ENCODE data around the gene KLHDC8A.

The KLHDC8A gene

DNA sequence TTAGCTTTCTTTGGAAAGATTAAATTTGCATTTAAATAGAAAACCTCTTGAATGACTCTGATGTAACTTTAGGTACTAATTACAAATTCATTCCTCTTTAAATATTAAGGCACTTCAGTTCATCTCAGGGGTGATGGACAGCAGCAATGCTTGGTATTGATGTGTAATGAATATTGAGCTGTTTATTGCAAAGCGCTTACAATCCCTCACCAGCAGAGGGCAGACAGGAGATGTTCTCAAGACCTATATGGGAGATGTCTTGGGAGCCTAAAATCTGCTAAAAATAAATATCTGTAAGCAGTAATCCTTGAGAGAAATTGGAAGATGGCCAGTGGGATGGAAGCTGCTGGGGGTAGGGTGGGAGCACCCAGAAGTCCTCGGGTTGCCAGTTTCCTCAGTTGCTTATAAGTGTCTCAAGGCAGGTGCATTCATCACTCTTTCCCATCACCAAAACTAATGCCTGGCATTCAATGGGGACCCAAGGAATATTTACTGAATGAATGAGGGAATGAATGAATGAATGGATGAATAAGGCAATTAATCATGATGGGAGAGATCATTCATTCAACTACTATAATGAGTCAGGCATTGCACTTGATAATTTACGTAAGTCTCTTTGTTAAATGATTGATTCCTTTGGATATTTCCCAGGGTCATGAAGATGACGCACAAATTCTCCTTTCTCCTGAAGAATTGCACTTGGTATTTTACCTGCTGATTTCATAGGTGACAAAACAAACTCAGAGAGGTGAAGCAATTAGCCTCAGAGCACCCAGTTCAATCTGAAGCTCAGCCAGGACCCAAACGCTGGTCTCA lies 2.3 kb downstream of the KLHDC8A start:
- no peak overlapping the region for H3K9ac ChIP-seq (ENCODE audit: low read length in 2 of 2)
- no peaks in the 10 kb centered on the region for H3K36me3 ChIP-seq (ENCODE audit: control insufficient read depth in 2 of 2, insufficient read depth in 2 of 2, low read length in 2 of 2)
- no peak overlapping the region for H3K27ac ChIP-seq (ENCODE audit: low read length)
- no peak overlapping the region for H3K4me3 ChIP-seq (ENCODE audit: low read length in 2 of 2)
- H3K27me3 ChIP-seq (ENCODE audit: control insufficient read depth in 1 of 2, insufficient read depth in 2 of 2, low read length in 2 of 2): peaks cover 0 to 5% of the 10 kb centered on the region in 2 donors
- no peaks in the 10 kb centered on the region for H3K9me3 ChIP-seq (ENCODE audit: control insufficient read depth in 2 of 2, low read length in 2 of 2)
- H3K4me1 ChIP-seq (ENCODE audit: control insufficient read depth, insufficient read depth, low read length): no peaks in the 10 kb centered on the region

DNA sequence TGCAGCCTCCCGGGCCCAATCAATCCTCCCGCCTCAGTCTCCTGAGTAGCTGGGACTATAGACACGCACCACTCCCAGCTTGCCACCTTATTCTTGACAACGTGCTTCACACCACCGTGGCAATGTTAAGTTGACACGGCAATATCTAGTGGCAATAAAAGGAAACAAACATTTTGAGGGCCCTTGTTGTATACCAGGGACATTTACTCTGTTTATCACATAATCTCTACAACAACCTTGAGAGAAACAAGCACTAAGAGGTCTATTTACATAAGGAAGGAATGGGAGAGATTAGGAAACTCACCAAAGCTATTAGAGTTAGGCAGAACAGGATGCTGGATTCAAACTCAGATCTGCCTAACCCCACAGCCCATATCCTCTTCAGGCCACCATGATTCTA lies 3.1 kb downstream of the KLHDC8A start:
- no peak overlapping the region for H3K4me3 ChIP-seq (ENCODE audit: low read length in 2 of 2)
- no peak overlapping the region for H3K9ac ChIP-seq (ENCODE audit: low read length in 2 of 2)
- H3K9me3 ChIP-seq (ENCODE audit: control insufficient read depth in 2 of 2, low read length in 2 of 2): no peaks in the 10 kb centered on the region
- no peak overlapping the region for H3K27ac ChIP-seq (ENCODE audit: low read length)
- H3K36me3 ChIP-seq (ENCODE audit: control insufficient read depth in 2 of 2, insufficient read depth in 2 of 2, low read length in 2 of 2): no peaks in the 10 kb centered on the region
- peaks cover 0 to 8% of the 10 kb centered on the region in 2 donors for H3K27me3 ChIP-seq (ENCODE audit: control insufficient read depth in 1 of 2, insufficient read depth in 2 of 2, low read length in 2 of 2)
- no peaks in the 10 kb centered on the region for H3K4me1 ChIP-seq (ENCODE audit: control insufficient read depth, insufficient read depth, low read length)

DNA sequence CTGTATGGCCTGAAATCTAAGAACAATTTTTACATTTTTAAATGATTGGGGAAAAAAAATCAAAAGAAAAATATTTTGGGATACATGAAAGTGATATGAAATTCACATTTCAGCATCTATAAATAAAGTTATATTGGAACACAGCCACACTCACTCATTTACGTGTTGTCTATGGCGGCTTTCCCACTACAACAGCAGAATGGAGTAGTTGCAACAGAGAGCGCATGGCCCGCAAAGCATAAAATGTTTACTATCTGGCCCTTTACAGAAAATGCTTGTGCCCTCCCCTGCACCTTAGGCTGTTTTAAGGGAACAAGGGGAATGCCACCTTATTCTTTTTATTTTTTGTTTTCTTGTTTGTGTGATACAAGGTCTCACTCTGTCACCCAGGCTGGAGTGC lies 3.5 kb downstream of the KLHDC8A start:
- Histone ChIP-seq H3K9ac (ENCODE audit: low read length in 2 of 2) (no peak overlapping the region), H3K4me3 (ENCODE audit: low read length in 2 of 2) (no peak overlapping the region), H3K36me3 (ENCODE audit: control insufficient read depth in 2 of 2, insufficient read depth in 2 of 2, low read length in 2 of 2) (no peaks in the 10 kb centered on the region), H3K9me3 (ENCODE audit: control insufficient read depth in 2 of 2, low read length in 2 of 2) (no peaks in the 10 kb centered on the region), H3K4me1 (ENCODE audit: control insufficient read depth, insufficient read depth, low read length) (no peaks in the 10 kb centered on the region), H3K27ac (ENCODE audit: low read length) (no peak overlapping the region), H3K27me3 (ENCODE audit: control insufficient read depth in 1 of 2, insufficient read depth in 2 of 2, low read length in 2 of 2) (peaks cover 0 to 8% of the 10 kb centered on the region in 2 donors)

DNA sequence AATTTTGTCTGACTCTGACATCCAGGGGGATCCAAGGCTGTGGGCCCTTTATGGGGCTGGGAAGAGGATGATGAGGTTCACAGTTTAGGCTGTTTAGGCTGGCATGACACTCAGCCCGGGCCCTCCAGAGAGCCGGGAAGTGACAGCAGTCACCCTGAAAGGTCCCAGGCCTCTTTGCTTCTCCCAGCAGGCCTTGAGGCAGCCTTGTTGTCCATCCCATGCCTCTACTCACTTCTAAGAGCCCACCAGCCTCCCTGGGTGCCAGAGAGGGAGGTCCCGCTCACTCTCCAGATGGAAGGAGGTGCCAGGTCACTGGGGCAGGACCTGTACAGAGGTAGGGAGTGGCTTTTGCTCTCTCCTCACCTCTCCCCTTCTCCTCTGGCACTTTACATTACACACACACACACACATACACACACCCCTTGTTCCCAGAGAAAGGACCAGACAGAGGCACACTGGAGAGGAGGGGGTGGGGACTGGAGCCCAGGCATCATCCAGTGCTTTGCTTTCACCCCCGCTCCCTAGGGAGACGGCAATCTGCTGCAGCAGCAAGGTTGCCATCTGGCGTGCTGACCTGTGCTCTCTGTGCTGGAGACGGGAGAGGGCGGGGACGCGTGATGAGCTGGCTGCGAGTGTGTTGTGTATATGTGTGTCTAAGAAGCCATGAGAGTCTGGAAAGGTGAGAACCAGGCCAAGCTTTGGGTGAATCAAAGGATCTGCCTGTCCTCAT lies 4.6 kb downstream of the KLHDC8A start:
- H3K4me3 ChIP-seq (ENCODE audit: low read length in 2 of 2): no peak overlapping the region
- no peaks in the 10 kb centered on the region for H3K36me3 ChIP-seq (ENCODE audit: control insufficient read depth in 2 of 2, insufficient read depth in 2 of 2, low read length in 2 of 2)
- no peaks in the 10 kb centered on the region for H3K9me3 ChIP-seq (ENCODE audit: control insufficient read depth in 2 of 2, low read length in 2 of 2)
- H3K27me3 ChIP-seq (ENCODE audit: control insufficient read depth in 1 of 2, insufficient read depth in 2 of 2, low read length in 2 of 2): peaks cover 4 to 8% of the 10 kb centered on the region in 2 donors
- H3K4me1 ChIP-seq (ENCODE audit: control insufficient read depth, insufficient read depth, low read length): no peaks in the 10 kb centered on the region
- no peak overlapping the region for H3K27ac ChIP-seq (ENCODE audit: low read length)
- H3K9ac ChIP-seq (ENCODE audit: low read length in 2 of 2): no peak overlapping the region

DNA sequence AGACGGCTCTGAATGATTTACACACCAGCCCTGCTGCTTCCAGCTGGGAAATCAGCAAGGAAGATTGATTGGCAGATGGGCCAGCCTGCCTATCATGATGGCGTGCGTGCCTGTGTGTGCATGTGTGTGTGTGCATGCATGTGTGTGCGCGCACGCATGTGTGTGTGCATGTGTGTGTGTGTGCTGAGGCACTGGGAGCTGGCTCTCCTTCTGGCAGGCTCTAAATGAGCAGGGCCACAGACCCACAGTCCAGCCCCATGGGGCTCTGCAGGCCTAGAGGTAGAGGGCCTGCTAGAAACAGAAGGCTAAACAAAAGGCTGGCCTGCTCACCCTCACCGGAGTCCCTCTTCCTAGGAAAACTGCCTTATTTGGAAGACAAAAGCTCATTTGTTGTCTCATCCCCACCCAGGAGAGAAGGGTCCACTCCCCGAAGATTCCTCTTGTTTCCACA lies 6.0 kb downstream of the KLHDC8A start:
- H3K4me1 ChIP-seq (ENCODE audit: control insufficient read depth, insufficient read depth, low read length): no peaks in the 10 kb centered on the region
- no peak overlapping the region for H3K9ac ChIP-seq (ENCODE audit: low read length in 2 of 2)
- H3K27ac ChIP-seq (ENCODE audit: low read length): no peak overlapping the region
- H3K36me3 ChIP-seq (ENCODE audit: control insufficient read depth in 2 of 2, insufficient read depth in 2 of 2, low read length in 2 of 2): no peaks in the 10 kb centered on the region
- H3K27me3 ChIP-seq (ENCODE audit: control insufficient read depth in 1 of 2, insufficient read depth in 2 of 2, low read length in 2 of 2): peaks cover 10 to 13% of the 10 kb centered on the region in 2 donors
- H3K4me3 ChIP-seq (ENCODE audit: low read length in 2 of 2): no peak overlapping the region
- H3K9me3 ChIP-seq (ENCODE audit: control insufficient read depth in 2 of 2, low read length in 2 of 2): no peaks in the 10 kb centered on the region

DNA sequence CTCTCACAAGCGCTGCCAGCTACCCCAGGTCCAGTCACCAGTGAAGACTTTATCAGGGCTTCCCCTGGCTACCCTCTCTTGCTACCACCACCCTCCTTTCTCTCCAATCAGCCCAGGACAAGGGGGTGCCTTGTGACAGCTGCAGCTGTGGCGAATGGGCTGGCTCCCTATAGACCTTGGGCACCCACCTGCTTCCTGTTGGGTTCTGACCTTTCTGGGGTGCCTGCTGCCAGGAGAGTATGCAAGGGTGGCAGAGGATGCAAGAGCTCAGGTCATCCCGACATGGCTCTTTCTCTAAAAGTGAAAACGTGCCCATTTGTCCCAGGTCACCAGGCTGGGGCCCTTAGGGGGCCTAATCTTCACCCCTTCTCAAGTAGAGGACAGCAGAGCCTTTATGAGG lies 6.6 kb downstream of the KLHDC8A start:
- Histone ChIP-seq H3K27me3 (ENCODE audit: control insufficient read depth in 1 of 2, insufficient read depth in 2 of 2, low read length in 2 of 2) (peaks cover 13 to 16% of the 10 kb centered on the region in 2 donors), H3K9me3 (ENCODE audit: control insufficient read depth in 2 of 2, low read length in 2 of 2) (no peaks in the 10 kb centered on the region), H3K9ac (ENCODE audit: low read length in 2 of 2) (no peak overlapping the region), H3K36me3 (ENCODE audit: control insufficient read depth in 2 of 2, insufficient read depth in 2 of 2, low read length in 2 of 2) (no peaks in the 10 kb centered on the region), H3K4me3 (ENCODE audit: low read length in 2 of 2) (no peak overlapping the region), H3K27ac (ENCODE audit: low read length) (no peak overlapping the region), H3K4me1 (ENCODE audit: control insufficient read depth, insufficient read depth, low read length) (no peaks in the 10 kb centered on the region)

- H3K27me3 ChIP-seq (ENCODE audit: control insufficient read depth in 1 of 2, insufficient read depth in 2 of 2, low read length in 2 of 2): peaks cover 25 to 27% of the 10 kb centered on the region in 2 donors
- no peaks in the 10 kb centered on the region for H3K9me3 ChIP-seq (ENCODE audit: control insufficient read depth in 2 of 2, low read length in 2 of 2)
- no peak overlapping the region for H3K4me3 ChIP-seq (ENCODE audit: low read length in 2 of 2)
- peaks cover 7% of the 10 kb centered on the region for H3K4me1 ChIP-seq (ENCODE audit: control insufficient read depth, insufficient read depth, low read length)
- H3K9ac ChIP-seq (ENCODE audit: low read length in 2 of 2): no peak overlapping the region
- no peaks in the 10 kb centered on the region for H3K36me3 ChIP-seq (ENCODE audit: control insufficient read depth in 2 of 2, insufficient read depth in 2 of 2, low read length in 2 of 2)
- no peak overlapping the region for H3K27ac ChIP-seq (ENCODE audit: low read length)
Measured at GRCh38 chr1:205348554-205349487, 7.9 kb downstream of the KLHDC8A start.

- Histone ChIP-seq H3K4me3 (ENCODE audit: low read length in 2 of 2) (no peak overlapping the region), H3K9ac (ENCODE audit: low read length in 2 of 2) (no peak overlapping the region), H3K4me1 (ENCODE audit: control insufficient read depth, insufficient read depth, low read length) (peaks cover 14% of the 10 kb centered on the region), H3K27me3 (ENCODE audit: control insufficient read depth in 1 of 2, insufficient read depth in 2 of 2, low read length in 2 of 2) (peaks cover 36 to 40% of the 10 kb centered on the region in 2 donors), H3K9me3 (ENCODE audit: control insufficient read depth in 2 of 2, low read length in 2 of 2) (no peaks in the 10 kb centered on the region), H3K36me3 (ENCODE audit: control insufficient read depth in 2 of 2, insufficient read depth in 2 of 2, low read length in 2 of 2) (no peaks in the 10 kb centered on the region), H3K27ac (ENCODE audit: low read length) (no peak overlapping the region)
Measured at GRCh38 chr1:205346956-205347574, 9.7 kb downstream of the KLHDC8A start.

- peaks cover 37 to 40% of the 10 kb centered on the region in 2 donors for H3K27me3 ChIP-seq (ENCODE audit: control insufficient read depth in 1 of 2, insufficient read depth in 2 of 2, low read length in 2 of 2)
Measured at GRCh38 chr1:205345761-205346160, 11.0 kb downstream of the KLHDC8A start.

More at GRCh38 chr1:205345761-205346160, 11.0 kb downstream of the KLHDC8A start:
- Histone ChIP-seq H3K4me1 (ENCODE audit: control insufficient read depth, insufficient read depth, low read length) (peaks cover 14% of the 10 kb centered on the region), H3K9me3 (ENCODE audit: control insufficient read depth in 2 of 2, low read length in 2 of 2) (no peaks in the 10 kb centered on the region), H3K4me3 (ENCODE audit: low read length in 2 of 2) (no peak overlapping the region), H3K9ac (ENCODE audit: low read length in 2 of 2) (no peak overlapping the region), H3K36me3 (ENCODE audit: control insufficient read depth in 2 of 2, insufficient read depth in 2 of 2, low read length in 2 of 2) (no peaks in the 10 kb centered on the region), H3K27ac (ENCODE audit: low read length) (no peak overlapping the region)
